Parathyroid adenoma (tissue), 2 donors: ENCODE results near the gene DOCK3.

Experiments
- H2AFZ ChIP-seq: fragments of 300-600 bp; sonication (generic); one replicate; pipeline ENCODE4 v1.7.0; 2017; ENCODE audit warnings: antibody characterized with exemption, mild to moderate bottlenecking
- H3K27ac ChIP-seq: fragments of 300-600 bp; sonication (generic); one replicate; pipeline ENCODE4 v1.7.0; 2017
- H3K27me3 ChIP-seq: fragments of 300-600 bp; sonication (generic); one replicate; pipeline ENCODE4 v1.7.0; 2017; ENCODE audit warnings: low read length; ENCODE audit not compliant: control insufficient read depth, insufficient read depth
- H3K36me3 ChIP-seq: fragments of 300-600 bp; sonication (generic); one replicate; pipeline ENCODE4 v1.7.0; 2017; ENCODE audit warnings: low read length; ENCODE audit not compliant: control insufficient read depth, insufficient read depth
- H3K4me1 ChIP-seq: fragments of 300-600 bp; sonication (generic); one replicate; pipeline ENCODE4 v1.7.0; 2017; ENCODE audit warnings: control low read depth
- H3K4me2 ChIP-seq: fragments of 300-600 bp; sonication (generic); one replicate; pipeline ENCODE4 v1.7.0; 2017; ENCODE audit warnings: low read length
- H3K4me3 ChIP-seq: fragments of 300-600 bp; sonication (generic); one replicate; pipeline ENCODE4 v1.7.0; 2017; ENCODE audit warnings: low read depth, low read length
- H3K79me2 ChIP-seq: fragments of 300-600 bp; sonication (generic); one replicate; pipeline ENCODE4 v1.7.0; 2017; ENCODE audit warnings: control low read depth
- H3K9ac ChIP-seq: fragments of 300-600 bp; sonication (generic); one replicate; pipeline ENCODE4 v1.7.0; 2017; ENCODE audit warnings: mild to moderate bottlenecking
- H3K9me3 ChIP-seq: fragments of 300-600 bp; sonication (generic); one replicate; pipeline ENCODE4 v1.7.0; 2017; ENCODE audit warnings: low read length; ENCODE audit not compliant: control insufficient read depth
- CTCF ChIP-seq: fragments of 300-600 bp; sonication (generic); IDR thresholded peaks from one replicate; pipeline ENCODE4 v1.7.0; 2017; ENCODE audit warnings: antibody characterized with exemption, mild to moderate bottlenecking
- donor health status: primary hyperparathyroidism.

DOCK3 gene

GRCh38 chr3:50671331-50671730 lies 3.4 kb upstream of the DOCK3 start:
- H3K27ac ChIP-seq, result no peak overlapping the region
- TF ChIP-seq CTCF, result no peak
- H3K9ac ChIP-seq, result no peak overlapping the region

GRCh38 chr3:50672656-50673055 lies 2.1 kb upstream of the DOCK3 start:
- Histone ChIP-seq H3K79me2 (no peaks in the 10 kb centered on the region), H2AFZ (no peak overlapping the region), H3K4me1 (peaks cover 5% of the 10 kb centered on the region), H3K36me3 (no peaks in the 10 kb centered on the region), H3K4me2 (no peak overlapping the region), H3K27me3 (no peaks in the 10 kb centered on the region), H3K9me3 (no peaks in the 10 kb centered on the region), H3K27ac (no peak overlapping the region), H3K4me3 (no peak overlapping the region), H3K9ac (no peak overlapping the region)
- TF ChIP-seq CTCF, result no peak

More at GRCh38 chr3:50671331-50671730, 3.4 kb upstream of the DOCK3 start:
- Histone ChIP-seq H3K36me3 (no peaks in the 10 kb centered on the region), H3K27me3 (no peaks in the 10 kb centered on the region), H2AFZ (peak overlapping the region; percentile 39), H3K9me3 (no peaks in the 10 kb centered on the region), H3K4me1 (peaks cover 5% of the 10 kb centered on the region), H3K4me3 (no peak overlapping the region), H3K79me2 (no peaks in the 10 kb centered on the region), H3K4me2 (no peak overlapping the region)

GRCh38 chr3:50673931-50674330 lies 796 bp upstream of the DOCK3 start:
- H2AFZ ChIP-seq, result peak overlapping the region; percentile 97
- no peak overlapping the region for H3K9ac ChIP-seq
- no peaks in the 10 kb centered on the region for H3K27me3 ChIP-seq
- no peak for TF ChIP-seq CTCF
- H3K27ac ChIP-seq, result no peak overlapping the region
- no peak overlapping the region for H3K4me2 ChIP-seq
- H3K9me3 ChIP-seq, result no peaks in the 10 kb centered on the region
- no peaks in the 10 kb centered on the region for H3K79me2 ChIP-seq
- no peaks in the 10 kb centered on the region for H3K36me3 ChIP-seq
- peaks cover 5% of the 10 kb centered on the region for H3K4me1 ChIP-seq
- H3K4me3 ChIP-seq, result no peak overlapping the region

GRCh38 chr3:50675179-50676030 lies 678 bp downstream of the DOCK3 start:
- H3K27ac ChIP-seq, result no peak overlapping the region

More at GRCh38 chr3:50675179-50676030, 678 bp downstream of the DOCK3 start:
- H3K36me3 ChIP-seq, result no peaks in the 10 kb centered on the region
- H3K4me3 ChIP-seq, result peak overlapping the region; percentile 53
- H2AFZ ChIP-seq, result peak overlapping the region; percentile 71
- H3K79me2 ChIP-seq, result peaks cover 5% of the 10 kb centered on the region
- peak overlapping the region; percentile 72 for H3K4me2 ChIP-seq
- no peak overlapping the region for H3K9ac ChIP-seq
- peaks cover 5% of the 10 kb centered on the region for H3K4me1 ChIP-seq
- TF ChIP-seq CTCF, result peak; percentile 40
- H3K27me3 ChIP-seq, result no peaks in the 10 kb centered on the region
- H3K9me3 ChIP-seq, result no peaks in the 10 kb centered on the region
